HL-60/S4 treated with phorbol 12-myristate 13-acetate at 8.2 ng/mL for 4 days and 3 days (cell line): ENCODE data around the gene CADM2.
"Not testable (repeated sequence)": the region's sequence is repeated elsewhere in the genome, so short reads cannot be mapped to it uniquely, and the experiment has no call there.

Experiments used
- in situ Hi-C: fragments of 300-500 bp; cut with MboI; formaldehyde crosslinking; loops from 2 replicates; pipeline ENCODE4 v1.15.0; 2022; ENCODE audit warnings: low sequenced_read_pairs

The CADM2 gene

GRCh38 chr3:85455561-85456200 lies 496.9 kb downstream of the CADM2 start:
- in situ Hi-C loops, result no loop called here

- in situ Hi-C loops, result no loop called here
Measured at GRCh38 chr3:85474241-85474640, 515.5 kb downstream of the CADM2 start.

DNA sequence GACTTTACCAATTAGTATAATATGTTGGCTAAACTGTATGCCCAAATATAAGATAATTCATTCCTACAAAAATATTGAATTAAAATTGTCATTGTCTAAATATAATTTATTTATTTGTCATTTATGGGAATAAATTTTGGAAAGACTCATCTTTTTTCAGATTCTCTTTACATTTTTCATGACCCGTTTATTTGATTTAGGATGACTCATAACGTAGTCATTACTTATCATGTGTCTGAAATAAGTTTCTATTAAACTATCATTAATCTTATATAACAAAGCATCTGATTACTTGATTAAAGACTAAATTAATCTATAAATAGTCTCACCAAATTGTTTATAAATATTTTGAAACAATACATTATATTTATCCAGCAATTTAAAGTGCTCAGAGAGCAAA lies 516.6 kb downstream of the CADM2 start:
- in situ Hi-C loops, result no loop called here

DNA sequence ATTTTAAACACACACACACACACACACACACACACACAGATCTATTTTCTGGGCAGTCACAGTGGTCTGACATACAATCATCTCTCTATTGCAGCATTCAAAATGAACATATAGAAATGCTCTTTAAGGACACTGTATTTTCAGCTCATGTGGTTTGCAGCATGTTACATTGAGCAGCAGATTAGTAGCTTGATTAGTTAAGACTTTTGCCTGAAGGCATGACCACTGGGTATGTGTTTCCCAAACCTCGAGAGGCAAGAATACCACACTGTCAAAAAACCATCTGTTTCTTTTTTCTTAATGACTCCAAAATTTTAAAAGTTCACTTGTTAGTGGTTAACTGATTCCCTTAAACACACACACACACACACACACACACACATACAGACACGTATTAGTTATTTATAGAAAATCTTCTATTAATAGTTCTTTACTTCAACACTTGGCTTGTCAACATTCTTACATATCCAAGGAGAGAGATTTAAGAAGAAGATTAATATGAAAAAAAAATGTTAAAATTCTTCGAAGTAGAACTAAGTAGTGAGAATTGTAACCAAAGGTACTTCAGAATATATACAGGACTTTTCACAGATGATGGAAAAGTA lies 518.2 kb downstream of the CADM2 start:
- in situ Hi-C loops, result no loop called here

- in situ Hi-C loops, result no loop called here
Measured at GRCh38 chr3:85481411-85482212, 522.8 kb downstream of the CADM2 start.

DNA sequence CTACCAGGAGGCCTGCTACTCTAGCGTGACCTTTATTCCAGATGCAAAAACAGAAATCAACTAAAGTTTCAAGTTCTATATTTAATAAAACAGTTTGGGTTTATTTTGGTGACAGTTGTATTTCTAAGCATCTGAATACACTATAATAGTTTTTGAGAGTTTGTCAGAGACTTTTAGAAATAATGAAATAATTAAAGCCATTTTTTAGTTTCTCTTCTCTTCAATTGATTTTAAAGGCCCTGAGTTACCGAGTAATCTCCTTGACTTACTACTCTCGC lies 523.4 kb downstream of the CADM2 start:
- in situ Hi-C loops, result no loop called here

DNA sequence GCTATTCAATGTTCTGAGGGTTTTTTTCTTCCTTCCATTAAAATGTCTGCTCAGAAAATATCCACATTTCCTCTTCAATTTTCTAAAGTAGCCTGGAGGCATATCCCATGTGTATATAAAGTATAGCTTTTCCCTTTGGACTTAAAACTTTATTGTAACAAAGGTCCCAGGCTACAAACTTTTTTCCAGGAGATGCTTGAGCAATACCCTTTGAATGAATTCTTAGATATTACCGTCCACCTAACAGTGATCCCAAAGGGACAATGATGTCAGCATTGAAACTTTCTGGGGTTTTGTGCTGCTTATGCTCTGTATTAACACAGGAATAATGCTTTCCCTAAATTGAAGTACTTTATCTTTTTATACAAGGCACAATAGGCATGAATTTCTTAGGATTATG lies 525.2 kb downstream of the CADM2 start:
- in situ Hi-C loops, result no loop called here

- in situ Hi-C loops, result no loop called here
Measured at GRCh38 chr3:85487375-85487774, 528.6 kb downstream of the CADM2 start.

- in situ Hi-C loops, result no loop called here
Measured at GRCh38 chr3:85495602-85496001, 536.8 kb downstream of the CADM2 start.

GRCh38 chr3:85498177-85498576 lies 539.4 kb downstream of the CADM2 start:
- in situ Hi-C loops, result no loop called here

DNA sequence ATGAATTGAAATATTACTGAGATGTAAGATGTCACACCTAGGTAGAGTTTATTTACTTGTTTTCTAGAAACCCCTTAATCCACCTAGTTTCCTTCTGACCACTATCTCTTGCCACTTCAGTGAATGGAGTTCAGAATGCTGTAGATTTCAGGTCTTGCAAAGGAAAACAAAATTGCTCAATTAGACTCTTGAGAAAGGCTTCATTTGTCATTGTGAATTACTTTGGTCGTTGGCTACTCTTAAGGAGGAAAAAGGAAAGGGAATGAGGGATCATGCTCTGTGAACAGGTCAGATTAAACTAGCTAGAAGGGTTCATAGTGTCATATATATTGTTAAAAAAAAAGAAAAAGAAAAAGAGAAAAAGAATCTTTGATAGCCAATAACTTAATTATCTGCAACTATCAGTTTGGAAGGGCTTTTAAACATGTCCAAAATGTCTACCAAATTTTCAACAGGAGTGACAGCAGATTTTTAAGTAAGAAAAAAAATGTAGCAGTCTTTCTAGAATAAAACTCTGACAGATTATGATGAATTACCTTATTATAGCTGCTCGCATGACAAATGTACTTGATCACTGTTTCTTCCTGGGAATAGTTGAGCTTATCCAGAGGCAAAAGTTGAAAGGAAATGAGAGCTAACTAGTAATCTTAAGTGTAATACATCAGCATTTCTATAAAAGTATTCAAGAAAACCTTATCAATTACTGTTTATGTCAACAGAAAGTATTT lies 543.5 kb downstream of the CADM2 start:
- in situ Hi-C loops, result no loop called here

DNA sequence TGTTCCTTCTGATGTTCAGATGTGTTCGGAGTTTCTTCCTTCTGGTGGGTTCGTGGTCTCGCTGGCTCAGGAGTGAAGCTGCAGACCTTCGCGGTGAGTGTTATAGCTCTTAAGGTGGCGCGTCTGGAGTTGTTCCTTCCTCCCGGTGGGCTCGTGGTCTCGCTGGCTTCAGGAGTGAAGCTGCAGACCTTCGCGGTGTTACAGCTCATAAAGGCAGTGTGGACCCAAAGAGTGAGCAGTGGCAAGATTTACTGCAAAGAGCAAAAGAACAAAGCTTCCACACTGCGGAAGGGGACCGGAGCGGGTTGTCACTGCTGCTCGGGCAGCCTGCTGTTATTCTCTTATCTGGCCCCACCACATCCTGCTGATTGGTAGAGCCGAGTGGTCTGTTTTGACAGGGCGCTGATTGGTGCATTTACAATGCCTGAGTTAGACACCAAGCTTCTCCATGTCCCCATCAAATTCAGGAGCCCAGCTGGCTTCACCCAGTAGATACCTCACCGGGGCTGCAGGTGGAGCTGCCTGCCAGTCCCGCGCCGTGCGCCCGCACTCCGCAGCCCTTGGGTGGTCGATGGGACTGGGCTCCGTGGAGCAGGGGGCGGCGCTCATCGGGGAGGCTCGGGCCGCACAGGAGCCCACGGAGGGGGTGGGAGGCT lies 545.5 kb downstream of the CADM2 start:
- in situ Hi-C loops, result not testable (repeated sequence)

DNA sequence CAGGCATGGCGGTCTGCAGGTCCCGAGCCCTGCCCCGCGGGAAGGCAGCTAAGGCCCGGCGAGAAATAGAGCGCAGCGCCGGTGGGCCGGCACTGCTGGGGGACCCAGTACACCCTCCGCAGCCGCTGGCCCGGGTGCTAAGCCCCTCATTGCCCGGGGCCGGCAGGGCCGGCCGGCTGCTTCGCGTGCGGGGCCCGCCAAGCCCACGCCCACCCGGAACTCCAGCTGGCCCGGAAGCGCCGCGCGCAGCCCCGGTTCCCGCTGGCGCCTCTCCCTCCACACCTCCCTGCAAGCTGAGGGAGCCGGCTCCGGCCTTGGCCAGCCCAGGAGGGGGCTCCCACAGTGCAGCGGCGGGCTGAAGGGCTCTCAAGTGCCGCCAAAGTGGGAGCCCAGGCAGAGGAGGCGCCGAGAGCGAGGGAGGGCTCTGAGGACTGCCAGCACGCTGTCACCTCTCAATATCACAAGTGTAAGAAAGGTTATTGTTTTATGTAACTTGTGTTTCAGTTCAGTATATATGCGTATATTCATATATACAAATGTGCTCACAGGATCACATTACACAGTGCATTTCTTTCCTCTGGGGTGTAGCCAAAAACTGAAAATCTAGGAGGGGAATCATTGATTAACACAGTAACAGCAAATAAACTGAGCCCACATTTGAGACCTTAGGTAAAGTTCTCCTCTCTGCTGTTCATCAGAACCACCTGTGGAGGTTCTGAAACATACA lies 546.2 kb downstream of the CADM2 start:
- in situ Hi-C loops, result not testable (repeated sequence)

DNA sequence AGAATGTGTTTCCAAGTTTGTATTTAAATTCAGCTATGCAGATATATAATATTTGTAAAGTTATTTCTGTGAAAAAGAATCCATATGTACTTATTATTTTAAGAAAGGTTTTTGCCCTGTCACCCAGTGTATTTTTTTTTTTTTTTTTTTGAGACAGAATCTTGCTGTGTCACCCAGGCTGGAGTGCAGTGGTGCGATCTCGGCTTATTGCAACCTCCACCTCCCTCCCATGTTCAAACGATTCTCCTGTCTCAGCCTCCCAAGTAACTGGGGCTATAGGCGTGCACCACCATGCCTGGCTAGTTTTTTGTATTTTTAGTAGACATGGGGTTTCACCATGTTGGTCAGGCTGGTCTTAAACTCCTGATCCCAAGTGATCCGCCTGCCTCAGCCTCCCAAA lies 548.3 kb downstream of the CADM2 start:
- in situ Hi-C loops, result not testable (repeated sequence)

- in situ Hi-C loops, result no loop called here
Measured at GRCh38 chr3:85508659-85509058, 549.9 kb downstream of the CADM2 start.

DNA sequence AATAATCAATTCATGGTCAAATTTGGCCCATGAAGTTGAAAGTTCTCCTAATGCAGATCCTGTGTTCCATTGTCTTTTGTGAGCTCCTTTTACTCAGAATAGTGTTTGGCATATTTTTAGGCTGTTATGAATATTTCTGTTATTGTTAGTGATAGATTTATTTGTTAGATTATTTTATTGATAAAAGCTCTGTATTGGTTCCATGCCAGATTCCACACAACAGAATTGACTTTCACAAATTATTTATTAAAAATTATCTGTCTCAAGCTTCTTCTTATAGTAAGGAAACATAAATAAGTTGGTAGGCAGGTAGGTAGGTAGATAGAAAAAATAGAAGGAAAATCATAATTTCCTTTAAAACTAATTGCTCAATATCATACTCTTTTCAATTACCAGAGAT lies 557.4 kb downstream of the CADM2 start:
- in situ Hi-C loops, result no loop called here

DNA sequence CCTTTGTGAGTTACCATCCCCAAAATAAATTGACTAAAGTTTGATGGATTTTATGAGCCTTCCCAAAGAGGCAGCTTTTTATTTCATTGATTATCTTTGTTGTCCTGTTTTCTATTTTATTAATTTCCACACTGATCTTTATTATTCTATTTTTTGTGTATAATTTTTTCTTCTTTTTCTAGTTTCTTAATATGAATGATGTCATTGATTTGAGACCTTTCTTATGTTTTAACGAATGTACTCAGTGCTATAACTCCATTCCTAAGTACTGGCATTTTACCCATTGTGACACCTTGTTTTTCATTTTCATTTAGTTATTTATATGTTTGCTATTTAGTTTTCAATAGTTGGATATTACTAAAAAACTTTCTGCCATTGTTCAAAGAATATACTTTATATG lies 565.3 kb downstream of the CADM2 start:
- in situ Hi-C loops, result no loop called here

- in situ Hi-C loops, result no loop called here
Measured at GRCh38 chr3:85525264-85525663, 566.5 kb downstream of the CADM2 start.

DNA sequence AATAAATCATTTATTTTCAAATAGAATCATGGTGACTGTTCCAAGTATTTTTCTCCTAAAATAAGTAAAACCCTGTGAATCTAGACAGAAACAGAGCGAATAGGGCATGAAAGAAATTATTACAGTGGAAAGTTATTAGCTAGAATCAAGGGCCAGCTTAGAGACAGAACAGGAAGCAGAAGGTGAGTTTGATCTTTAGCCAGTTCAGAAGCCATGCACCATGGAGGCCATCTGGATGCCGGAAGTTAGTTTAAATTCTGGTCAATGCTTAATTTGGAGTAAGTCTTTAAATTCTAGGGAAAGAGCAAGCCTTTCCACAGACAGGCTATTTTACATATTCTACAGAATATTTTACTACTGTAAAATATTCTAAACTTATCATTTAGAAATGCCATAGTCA lies 574.8 kb downstream of the CADM2 start:
- in situ Hi-C loops, result no loop called here

- in situ Hi-C loops, result no loop called here
Measured at GRCh38 chr3:85535517-85535916, 576.7 kb downstream of the CADM2 start.

- in situ Hi-C loops, result no loop called here
Measured at GRCh38 chr3:85539232-85539631, 580.4 kb downstream of the CADM2 start.
